K562 (cell line): ENCODE measurements around the gene WWC2. TPM values are rescaled to one million over a fixed set of nuclear protein-coding genes. Genes with fewer than 3 reads are reported as not detected.

Experiments
- ATAC-seq: fragments of 200-7000 bp; cut with Tn5 transposase; 3 replicates; pipeline ENCODE4 v1.9.1; 2020; ENCODE audit warnings: moderate library complexity
- BruUV-seq: library from RNA; stranded (reverse); fragments of 400-500 nt; replicated peaks from 2 replicates; lab custom pipeline; 2021; lab: Mats Ljungman, UMichigan
- CTCF ChIA-PET: fragments of 300-600 bp; formaldehyde crosslinking; extraction: SDS; loops from one replicate; lab custom pipeline; 2021; ENCODE audit warnings: low intra/inter-chr PET ratio; lab: Yijun Ruan, JAX
- POLR2A ChIA-PET: fragments of 300-600, 350-650 bp; sonication (Branson Sonifier 250); formaldehyde crosslinking; extraction: SDS; loops from one replicate; lab custom pipeline; 2021; ENCODE audit warnings: antibody characterized with exemption, inconsistent platforms; lab: Yijun Ruan, JAX
- DNase-seq, 4 experiments: peaks; one replicate each; pipeline versions ENCODE4 v3.0.0 to v3.0.0-alpha.2; 2011 to 2018; ENCODE audit warnings: low spot score in 3 of 4, mixed read lengths in 3 of 4; ENCODE audit errors: extremely low read depth in 1 of 4
- FAIRE-seq: peaks from 2 replicates; lab custom pipeline; 2011; peaks lifted over from hg19 to GRCh38; lab: Jason Lieb, UNC
- H2AFZ ChIP-seq: 2 replicates; pipeline ENCODE4 v1.6.0; 2011; ENCODE audit warnings: low read depth, low read length, control low read depth, inconsistent platforms
- H3K27ac ChIP-seq: fragments of 200-600 bp; 3 replicates; pipeline ENCODE4 v1.8.0; 2011; ENCODE audit warnings: low read depth, mild to moderate bottlenecking, control low read depth, inconsistent platforms, low read length, moderate library complexity, mixed read lengths; ENCODE audit errors: extremely low read depth
- H3K27me3 ChIP-seq, 2 experiments: fragments of 300-600 bp in 1 of 2; 2 replicates in 1 of 2; 3 replicates in 1 of 2; pipeline versions ENCODE4 v1.6.0 to v1.8.0; 2011; ENCODE audit warnings: inconsistent platforms in 2 of 2, low read length in 2 of 2, mild to moderate bottlenecking in 1 of 2, mixed read lengths in 1 of 2, moderate library complexity in 1 of 2; ENCODE audit not compliant: control insufficient read depth in 2 of 2, insufficient read depth in 2 of 2
- H3K36me3 ChIP-seq: fragments of 300-600 bp; 3 replicates; pipeline ENCODE4 v1.8.0; 2011; ENCODE audit warnings: mild to moderate bottlenecking, low read length, inconsistent platforms; ENCODE audit not compliant: control insufficient read depth, insufficient read depth
- H3K4me1 ChIP-seq, 2 experiments: fragments of 200-600 bp in 1 of 2; replicated peaks in 1 of 2; 2 replicates in 1 of 2; 3 replicates in 1 of 2; pipeline versions ENCODE4 v1.5.1 to v1.8.0; 2011; ENCODE audit warnings: inconsistent platforms in 2 of 2, low read length in 2 of 2, mild to moderate bottlenecking in 1 of 2, mixed read lengths in 1 of 2, moderate library complexity in 1 of 2; ENCODE audit not compliant: control insufficient read depth in 2 of 2, insufficient read depth in 2 of 2
- H3K4me2 ChIP-seq: 2 replicates; pipeline ENCODE4 v1.6.1; 2011; ENCODE audit warnings: low read length, control low read depth, inconsistent platforms, mixed read lengths; ENCODE audit not compliant: insufficient read depth
- H3K4me3 ChIP-seq: fragments of 200-600 bp; sonication (generic), shearing (Covaris generic); 2 replicates; pipeline ENCODE4 v1.5.1; 2016; ENCODE audit warnings: control low read depth, inconsistent platforms
- H3K79me2 ChIP-seq: fragments of 200-600 bp; 3 replicates; pipeline ENCODE4 v1.8.0; 2011; ENCODE audit warnings: low read length, inconsistent platforms; ENCODE audit not compliant: control insufficient read depth, insufficient read depth
- H3K9ac ChIP-seq, 2 experiments: 2 replicates each; pipeline versions ENCODE4 v1.6.0 to v1.6.1; 2011; ENCODE audit warnings: low read depth in 2 of 2, low read length in 2 of 2, control low read depth in 1 of 2, inconsistent platforms in 1 of 2, mild to moderate bottlenecking in 1 of 2, mixed read lengths in 1 of 2; ENCODE audit not compliant: insufficient read depth in 1 of 2
- H3K9me1 ChIP-seq: one replicate; pipeline ENCODE4 v1.6.0; 2011; ENCODE audit warnings: inconsistent platforms, mild to moderate bottlenecking, low read length, moderate library complexity; ENCODE audit not compliant: control insufficient read depth, insufficient read depth
- H3K9me3 ChIP-seq: replicated peaks from 2 replicates; pipeline ENCODE4 v1.5.1; 2011; ENCODE audit warnings: low read depth, low read length, inconsistent platforms; ENCODE audit not compliant: control insufficient read depth, insufficient read depth
- H4K20me1 ChIP-seq: replicated peaks from 2 replicates; pipeline ENCODE4 v1.6.1; 2011; ENCODE audit warnings: low read length, inconsistent platforms, mixed read lengths; ENCODE audit not compliant: control insufficient read depth, insufficient read depth
- ETS2 ChIP-seq: IDR thresholded peaks from 2 replicates; pipeline ENCODE4 v1.6.1; 2016; ENCODE audit warnings: borderline replicate concordance, missing genetic modification characterization, mild to moderate bottlenecking, moderate library complexity, missing compliant biosample characterization; ENCODE audit not compliant: poor library complexity, severe bottlenecking
- HSF4 ChIP-seq: fragments of 250-450 bp; sonication (Bioruptor Pico); IDR thresholded peaks from 2 replicates; pipeline ENCODE4 v2.1.2; 2022; ENCODE audit warnings: mild to moderate bottlenecking, moderate library complexity, borderline replicate concordance
- JUNB ChIP-seq: fragments of 450-650 bp; formaldehyde crosslinking; conservative IDR thresholded peaks from 2 replicates; pipeline ENCODE4 v1.4.0; 2020; ENCODE audit warnings: mild to moderate bottlenecking
- TAL1 ChIP-seq: fragments of 450-650 bp; IDR thresholded peaks from 2 replicates; pipeline ENCODE4 v1.6.1; 2016; ENCODE audit warnings: mild to moderate bottlenecking
- TCF7 ChIP-seq: sonication (generic); IDR thresholded peaks from 2 replicates; pipeline ENCODE4 v1.6.1; 2016; ENCODE audit warnings: antibody characterized with exemption, borderline replicate concordance
- WGBS: fragments of 100-300 bp; shearing (Covaris generic); methylation state at CpG from one replicate; pipeline ENCODE4 v1.1.6; 2016; ENCODE audit warnings: low coverage, mixed read lengths; ENCODE audit not compliant: insufficient coverage; ENCODE audit errors: missing lambda C conversion rate; 5-methylcytosine and 5-hydroxymethylcytosine counted together
- in situ Hi-C: fragments of 300-500 bp; cut with MboI; formaldehyde crosslinking; loops from 4 replicates; pipeline ENCODE4 v1.15.0; 2018; ENCODE audit warnings: inconsistent platforms, mixed read lengths
- intact Hi-C: fragments of 100-400 bp; cut with micrococcal nuclease; formaldehyde crosslinking; loops from 2 replicates; pipeline ENCODE4 v1.14.2; 2022
- polyA plus RNA-seq, 8 experiments: library from polyadenylated mRNA; depleted of rRNA in 4 of 8; stranded (reverse) in 5 of 8; unstranded in 3 of 8; fragments of >200 nt; fragmentation: Nextera tagmentation in 2 of 8; fragmentation: Illumina TruSeq in 1 of 8; extraction: Ambion mirVana in 2 of 8; extraction: Trizol in 1 of 8; gene quantifications; 2 replicates each; pipeline versions ENCODE4 v1.2.1 to v1.2.3, GENCODE V29; 2011 to 2014; ENCODE audit warnings: inconsistent platforms in 1 of 8, missing spikeins in 1 of 8
- total RNA-seq, 7 experiments: library from RNA; depleted of rRNA in 6 of 7; stranded (reverse); fragments of >200 nt in 6 of 7; fragmentation: Illumina TruSeq in 2 of 7; extraction: Trizol in 2 of 7; gene quantifications; 2 replicates each; pipeline versions ENCODE4 v1.2.1 to v1.2.3, GENCODE V29; 2011 to 2021; ENCODE audit warnings: low replicate concordance in 1 of 7
- TF ChIP-seq, protein P1 (sequence below): fragments of 250-450 bp; sonication (Bioruptor Pico); IDR thresholded peaks from 2 replicates; pipeline ENCODE4 v1.6.1; 2021; ENCODE audit warnings: mild to moderate bottlenecking
- TF ChIP-seq, protein P2 (sequence below): fragments of 250-450 bp; sonication (Bioruptor Pico); IDR thresholded peaks from 2 replicates; pipeline ENCODE4 v1.5.0; 2021; ENCODE audit warnings: mild to moderate bottlenecking, borderline replicate concordance
- TF ChIP-seq, protein P3 (sequence below): fragments of 250-450 bp; sonication (Bioruptor Pico); IDR thresholded peaks from 2 replicates; pipeline ENCODE4 v1.5.0; 2021; ENCODE audit warnings: mild to moderate bottlenecking, moderate library complexity

WWC2 gene
- total and polyA plus RNA-seq, 9 of the 15 experiments (the other 6 are each of a cell fraction or from before 2014, with no cell fraction given), result 3.7 to 39.4 (median 19.6) TPM

DNA sequence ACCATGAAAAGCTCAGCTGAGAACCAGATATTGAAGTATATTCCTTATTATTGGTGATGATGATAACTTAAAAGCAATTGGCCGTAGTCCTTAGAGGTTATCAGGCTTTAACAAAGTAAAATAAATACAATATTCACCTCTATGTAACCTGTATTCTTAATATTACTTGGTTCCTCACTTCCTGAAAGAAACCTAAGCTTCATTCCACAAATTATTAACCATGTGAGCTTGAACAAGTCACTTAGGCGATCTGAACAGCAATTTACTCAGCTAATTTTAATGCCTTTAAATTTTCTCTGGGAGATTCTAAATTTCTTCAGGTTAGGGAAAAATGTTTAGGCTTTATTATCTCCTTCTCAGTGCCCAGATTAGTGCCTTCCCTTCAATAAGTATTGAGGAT is 151.8 kb downstream of the WWC2 start:
- WGBS, result 58% methylated on average over 2 of the region's 2 CpGs
- no peaks in the 10 kb centered on the region for H3K9me3 ChIP-seq
- no peak for TF ChIP-seq TCF7
- TF ChIP-seq HSF4, result no peak
- no peak for TF ChIP-seq TAL1
- no peak for TF ChIP-seq JUNB
- TF ChIP-seq, protein P1, sequence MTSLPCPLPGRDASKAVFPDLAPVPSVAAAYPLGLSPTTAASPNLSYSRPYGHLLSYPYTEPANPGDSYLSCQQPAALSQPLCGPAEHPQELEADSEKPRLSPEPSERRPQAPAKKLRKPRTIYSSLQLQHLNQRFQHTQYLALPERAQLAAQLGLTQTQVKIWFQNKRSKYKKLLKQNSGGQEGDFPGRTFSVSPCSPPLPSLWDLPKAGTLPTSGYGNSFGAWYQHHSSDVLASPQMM (CRISPR knock-in tag), result no peak
- TF ChIP-seq, protein P2, sequence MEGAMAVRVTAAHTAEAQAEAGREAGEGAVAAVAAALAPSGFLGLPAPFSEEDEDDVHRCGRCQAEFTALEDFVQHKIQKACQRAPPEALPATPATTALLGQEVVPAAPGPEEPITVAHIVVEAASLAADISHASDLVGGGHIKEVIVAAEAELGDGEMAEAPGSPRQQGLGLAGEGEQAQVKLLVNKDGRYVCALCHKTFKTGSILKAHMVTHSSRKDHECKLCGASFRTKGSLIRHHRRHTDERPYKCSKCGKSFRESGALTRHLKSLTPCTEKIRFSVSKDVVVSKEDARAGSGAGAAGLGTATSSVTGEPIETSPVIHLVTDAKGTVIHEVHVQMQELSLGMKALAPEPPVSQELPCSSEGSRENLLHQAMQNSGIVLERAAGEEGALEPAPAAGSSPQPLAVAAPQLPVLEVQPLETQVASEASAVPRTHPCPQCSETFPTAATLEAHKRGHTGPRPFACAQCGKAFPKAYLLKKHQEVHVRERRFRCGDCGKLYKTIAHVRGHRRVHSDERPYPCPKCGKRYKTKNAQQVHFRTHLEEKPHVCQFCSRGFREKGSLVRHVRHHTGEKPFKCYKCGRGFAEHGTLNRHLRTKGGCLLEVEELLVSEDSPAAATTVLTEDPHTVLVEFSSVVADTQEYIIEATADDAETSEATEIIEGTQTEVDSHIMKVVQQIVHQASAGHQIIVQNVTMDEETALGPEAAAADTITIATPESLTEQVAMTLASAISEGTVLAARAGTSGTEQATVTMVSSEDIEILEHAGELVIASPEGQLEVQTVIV (CRISPR knock-in tag), result no peak
- no peak for TF ChIP-seq ETS2 (tag)
- TF ChIP-seq, protein P3, sequence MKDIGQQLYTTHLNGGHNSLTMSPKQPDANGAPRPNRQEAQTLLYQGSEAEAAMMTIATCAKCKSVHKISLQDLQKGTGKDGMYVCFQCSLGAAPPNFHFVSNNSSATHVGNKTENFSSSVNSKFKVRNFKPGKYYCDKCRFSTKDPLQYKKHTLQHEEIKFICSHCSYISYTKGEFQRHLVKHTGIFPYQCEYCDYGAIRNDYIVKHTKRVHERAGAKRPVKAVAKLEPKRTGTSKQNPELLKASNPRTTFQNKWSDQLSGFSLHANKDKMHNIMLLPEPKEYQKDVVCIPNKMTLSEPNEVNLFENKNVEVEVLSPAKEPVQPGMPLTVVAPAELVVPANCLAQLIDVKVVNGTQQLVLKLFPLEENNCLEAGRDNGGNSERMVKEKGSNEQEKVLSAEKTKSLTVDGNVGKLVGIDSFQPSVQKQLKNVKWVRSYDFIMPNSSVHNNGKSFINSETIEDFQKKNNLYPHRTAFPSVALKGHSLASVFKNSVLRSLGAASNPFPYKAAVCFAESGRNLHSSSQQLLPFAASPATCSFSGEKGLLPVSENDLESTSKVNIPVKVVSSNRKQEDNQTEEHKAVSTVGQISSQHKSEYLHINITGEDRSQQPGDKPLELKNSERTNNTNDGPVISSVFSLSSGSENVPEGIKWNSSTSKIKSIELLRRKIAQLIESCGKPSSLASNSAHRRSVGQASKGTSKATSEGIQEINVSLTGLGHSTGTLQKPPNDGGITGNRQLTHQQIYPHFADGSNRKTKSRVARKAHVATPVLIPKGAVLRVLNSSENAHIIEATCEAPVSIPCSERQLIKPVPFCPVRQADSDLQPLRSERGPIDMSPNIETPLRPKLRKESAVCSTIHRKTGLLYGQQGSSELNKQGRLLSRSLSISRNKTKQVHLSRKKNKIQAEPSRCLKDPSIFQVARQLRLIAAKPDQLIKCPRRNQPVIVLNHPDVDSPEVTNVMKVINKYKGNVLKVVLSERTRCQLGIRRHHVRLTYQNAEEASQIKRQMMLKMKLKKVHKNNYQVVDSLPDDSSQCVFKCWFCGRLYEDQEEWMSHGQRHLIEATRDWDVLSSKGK (CRISPR knock-in tag), result no peak
- no peaks in the 10 kb centered on the region for H3K9me1 ChIP-seq
- POLR2A ChIA-PET, result interaction anchor here (0.5 to 2.0 kb wide), 2 partner anchors 186 to 281 kb away, joined by 3 to 4 read pairs; no protein-coding TSS in a partner anchor
- no peaks in the 10 kb centered on the region for H3K27me3 ChIP-seq
- no TSS peak for BruUV-seq
- ATAC-seq (no peak), DNase-seq (no peak), FAIRE-seq (no peak)
- H4K20me1 ChIP-seq, result no peaks in the 10 kb centered on the region
- in situ Hi-C loops, result loop anchor here (5.0 to 25.0 kb wide), 2 partner anchors 319 to 789 kb away; no protein-coding TSS in a partner anchor
- no peaks in the 10 kb centered on the region for H3K4me1 ChIP-seq
- peaks cover 29% of the 10 kb centered on the region; the same call in 2 of the 3 replicates for H3K36me3 ChIP-seq
- no peak overlapping the region for H3K9ac ChIP-seq
- no peaks in the 10 kb centered on the region for H3K79me2 ChIP-seq
- no peak overlapping the region for H3K27ac ChIP-seq
- H2AFZ ChIP-seq, result no peak overlapping the region
- H3K4me2 ChIP-seq, result no peak overlapping the region
- CTCF ChIA-PET, result interaction anchor here (1.3 to 3.4 kb wide), 3 partner anchors 176 to 313 kb away, joined by 5 to 29 read pairs (median 16); no protein-coding TSS in a partner anchor
- intact Hi-C loops, result no loop called here
- no peak overlapping the region for H3K4me3 ChIP-seq
